KOPT-K1 (cell line): Measurements from ENCODE around the gene CLEC2B.

Source experiments
- H3K27ac ChIP-seq: fragments of 200-600 bp; sonication (generic); 2 replicates; pipeline ENCODE4 v1.5.1; 2016; ENCODE audit warnings: antibody characterized with exemption, mild to moderate bottlenecking, low read depth, low read length; ENCODE audit not compliant: poor library complexity, severe bottlenecking
- H3K36me3 ChIP-seq: fragments of 200-600 bp; sonication (generic); 2 replicates; pipeline ENCODE4 v1.5.1; 2017; ENCODE audit warnings: antibody characterized with exemption, mild to moderate bottlenecking, low read length, moderate library complexity; ENCODE audit not compliant: insufficient read depth
- H3K9me3 ChIP-seq: fragments of 200-600 bp; sonication (generic); 2 replicates; pipeline ENCODE4 v1.5.1; 2017; ENCODE audit warnings: antibody characterized with exemption, low read length, mild to moderate bottlenecking; ENCODE audit not compliant: insufficient read depth, poor library complexity, severe bottlenecking

The CLEC2B gene

GRCh38 chr12:9851927-9852326 is 17.2 kb downstream of the CLEC2B start:
- no peaks in the 10 kb centered on the region for H3K36me3 ChIP-seq
- peaks cover 10% of the 10 kb centered on the region for H3K9me3 ChIP-seq
- H3K27ac ChIP-seq, result no peak overlapping the region

- H3K27ac ChIP-seq, result no peak overlapping the region
- no peaks in the 10 kb centered on the region for H3K36me3 ChIP-seq
- peaks cover 10% of the 10 kb centered on the region for H3K9me3 ChIP-seq
Measured at GRCh38 chr12:9851050-9851449, 18.1 kb downstream of the CLEC2B start.

DNA sequence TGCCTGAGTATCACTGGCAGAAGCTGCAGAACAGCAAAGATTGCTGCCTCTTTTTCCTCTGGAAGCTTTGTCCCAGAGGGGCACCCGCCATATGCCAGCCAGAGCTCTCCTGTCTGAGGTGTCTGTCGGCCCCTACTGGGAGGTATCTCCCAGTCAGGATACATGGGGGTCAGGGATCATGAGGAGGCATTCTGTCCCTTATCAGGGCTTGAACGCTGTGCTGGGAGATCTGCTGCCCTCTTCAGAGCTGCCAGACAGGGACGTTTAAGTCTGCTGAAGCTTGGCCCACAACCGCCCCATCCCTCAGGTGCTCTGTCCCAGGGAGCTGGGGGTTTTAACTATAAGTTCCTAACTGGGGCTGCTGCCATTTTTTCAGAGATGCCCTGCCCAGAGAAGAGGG is 20.3 kb downstream of the CLEC2B start:
- Histone ChIP-seq H3K36me3 (no peaks in the 10 kb centered on the region), H3K27ac (no peak overlapping the region), H3K9me3 (peaks cover 10% of the 10 kb centered on the region)

DNA sequence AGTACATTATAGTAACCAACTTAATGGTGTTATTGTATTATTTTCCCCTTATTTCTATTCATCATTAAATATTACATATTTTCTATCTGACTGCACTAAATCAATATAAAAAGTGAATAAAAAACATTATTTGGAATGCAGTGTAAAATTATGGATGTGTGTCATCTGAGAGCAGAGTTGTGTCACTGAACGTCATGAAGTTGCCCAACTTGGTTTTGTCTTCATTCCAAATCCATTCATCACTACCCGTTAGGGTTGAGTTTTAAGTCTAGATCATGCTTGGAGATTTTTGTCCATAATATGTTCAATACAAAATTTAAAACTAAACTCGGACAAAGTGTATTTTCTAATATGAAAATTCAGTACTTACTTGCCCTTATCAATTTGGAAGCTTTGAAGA is 25.7 kb downstream of the CLEC2B start:
- H3K9me3 ChIP-seq, result peaks cover 5% of the 10 kb centered on the region
- H3K36me3 ChIP-seq, result no peaks in the 10 kb centered on the region
- no peak overlapping the region for H3K27ac ChIP-seq

DNA sequence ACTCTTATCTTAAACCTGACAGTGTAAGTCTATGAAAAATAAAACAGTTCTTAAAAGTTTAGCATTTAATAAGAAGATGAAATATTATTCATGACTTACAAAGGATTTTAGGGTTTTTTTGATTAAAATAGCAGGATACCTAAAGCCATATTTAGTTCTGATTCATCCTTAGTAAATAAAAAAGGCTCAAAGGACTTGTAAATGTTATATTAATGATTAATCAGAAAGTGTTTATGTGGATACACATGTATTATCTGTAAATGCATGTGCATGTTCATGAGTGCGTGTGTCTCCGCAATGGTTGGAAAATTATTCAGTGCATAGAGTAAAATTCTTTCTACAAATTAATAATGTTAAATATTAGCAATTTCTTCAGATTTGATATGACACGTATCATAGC is 37.4 kb downstream of the CLEC2B start:
- Histone ChIP-seq H3K9me3 (no peaks in the 10 kb centered on the region), H3K27ac (no peak overlapping the region), H3K36me3 (no peaks in the 10 kb centered on the region)

DNA sequence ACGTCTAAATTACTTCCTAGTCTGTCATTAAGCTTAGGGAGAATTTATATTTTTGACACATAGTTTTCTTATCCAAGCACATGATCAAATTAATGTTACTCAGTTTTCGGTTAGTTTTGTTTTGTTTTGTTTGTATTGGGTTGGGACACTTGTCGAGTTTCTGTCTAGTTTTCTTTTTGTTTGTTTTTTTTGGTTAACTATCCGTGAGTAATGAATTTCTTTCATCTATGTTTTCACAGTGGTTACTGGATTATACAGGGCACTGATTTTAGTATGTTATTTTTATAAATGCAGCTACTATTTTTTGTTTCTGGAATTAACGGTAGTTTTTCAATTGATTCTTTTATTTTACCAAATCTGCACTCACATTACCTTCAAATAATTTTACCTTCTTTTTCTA is 39.2 kb downstream of the CLEC2B start:
- Histone ChIP-seq H3K27ac (no peak overlapping the region), H3K36me3 (no peaks in the 10 kb centered on the region), H3K9me3 (no peaks in the 10 kb centered on the region)

DNA sequence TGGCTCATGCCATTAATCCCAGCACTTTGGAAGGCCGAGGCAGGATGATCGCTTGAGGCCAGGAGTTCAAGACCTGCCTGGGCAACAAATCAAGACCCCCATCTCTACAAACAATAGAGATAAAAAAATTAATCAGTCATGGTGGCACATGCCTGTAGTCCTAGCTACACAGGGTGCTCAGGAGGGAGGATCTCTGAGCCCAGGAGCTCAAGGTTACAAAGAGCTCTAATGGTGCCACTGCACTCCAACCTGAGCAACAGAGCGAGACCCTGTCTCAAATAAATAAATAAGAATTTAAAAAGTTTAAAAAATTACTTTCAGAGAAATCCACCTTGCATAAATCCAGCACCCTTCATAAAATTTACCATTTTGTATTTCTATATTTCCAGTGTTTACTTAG is 39.7 kb downstream of the CLEC2B start:
- Histone ChIP-seq H3K9me3 (no peaks in the 10 kb centered on the region), H3K27ac (no peak overlapping the region), H3K36me3 (no peaks in the 10 kb centered on the region)

- Histone ChIP-seq H3K9me3 (no peaks in the 10 kb centered on the region), H3K27ac (no peak within 1 kb of the TSS), H3K36me3 (no peaks in the 10 kb centered on the region)
Measured at GRCh38 chr12:9827209-9827888, 41.8 kb downstream of the CLEC2B start, which contains the start of gene KLRF1. Gene KLRF1 (plus strand): TSS chr12:9827481. CDS start chr12:9827545, 64 bp downstream.

DNA sequence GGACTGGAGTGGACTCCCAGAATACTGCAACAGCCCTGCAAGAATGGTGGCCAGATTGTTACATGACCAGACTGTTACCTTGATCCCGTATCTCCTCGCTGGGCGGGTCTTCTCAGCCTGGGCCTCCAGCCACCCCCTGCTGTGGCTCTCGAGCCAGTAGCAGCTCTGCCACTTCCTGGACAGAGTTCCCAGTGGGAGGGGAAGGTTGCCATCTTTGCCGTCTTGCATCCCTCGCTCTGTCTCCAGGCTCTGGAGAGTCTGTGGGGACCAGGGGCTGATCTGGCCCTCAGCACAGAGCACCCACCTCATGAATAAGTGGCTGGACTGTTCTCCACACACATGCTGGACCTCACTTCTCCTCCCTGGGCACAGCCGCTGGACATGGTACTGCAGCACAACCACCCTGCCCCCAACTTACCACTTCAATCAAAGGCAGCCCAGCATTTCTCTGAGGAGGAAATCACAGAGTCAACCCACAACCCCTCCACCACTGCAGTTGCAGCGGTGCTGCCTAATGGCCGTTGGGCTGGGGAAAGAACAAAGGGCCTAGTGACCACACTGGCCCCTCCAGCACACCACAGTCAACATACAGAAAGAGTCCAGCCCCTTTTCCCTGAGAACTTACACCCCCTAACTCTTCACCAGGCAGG is 48.7 kb downstream of the CLEC2B start:
- no peaks in the 10 kb centered on the region for H3K9me3 ChIP-seq
- H3K27ac ChIP-seq, result no peak overlapping the region
- H3K36me3 ChIP-seq, result no peaks in the 10 kb centered on the region

DNA sequence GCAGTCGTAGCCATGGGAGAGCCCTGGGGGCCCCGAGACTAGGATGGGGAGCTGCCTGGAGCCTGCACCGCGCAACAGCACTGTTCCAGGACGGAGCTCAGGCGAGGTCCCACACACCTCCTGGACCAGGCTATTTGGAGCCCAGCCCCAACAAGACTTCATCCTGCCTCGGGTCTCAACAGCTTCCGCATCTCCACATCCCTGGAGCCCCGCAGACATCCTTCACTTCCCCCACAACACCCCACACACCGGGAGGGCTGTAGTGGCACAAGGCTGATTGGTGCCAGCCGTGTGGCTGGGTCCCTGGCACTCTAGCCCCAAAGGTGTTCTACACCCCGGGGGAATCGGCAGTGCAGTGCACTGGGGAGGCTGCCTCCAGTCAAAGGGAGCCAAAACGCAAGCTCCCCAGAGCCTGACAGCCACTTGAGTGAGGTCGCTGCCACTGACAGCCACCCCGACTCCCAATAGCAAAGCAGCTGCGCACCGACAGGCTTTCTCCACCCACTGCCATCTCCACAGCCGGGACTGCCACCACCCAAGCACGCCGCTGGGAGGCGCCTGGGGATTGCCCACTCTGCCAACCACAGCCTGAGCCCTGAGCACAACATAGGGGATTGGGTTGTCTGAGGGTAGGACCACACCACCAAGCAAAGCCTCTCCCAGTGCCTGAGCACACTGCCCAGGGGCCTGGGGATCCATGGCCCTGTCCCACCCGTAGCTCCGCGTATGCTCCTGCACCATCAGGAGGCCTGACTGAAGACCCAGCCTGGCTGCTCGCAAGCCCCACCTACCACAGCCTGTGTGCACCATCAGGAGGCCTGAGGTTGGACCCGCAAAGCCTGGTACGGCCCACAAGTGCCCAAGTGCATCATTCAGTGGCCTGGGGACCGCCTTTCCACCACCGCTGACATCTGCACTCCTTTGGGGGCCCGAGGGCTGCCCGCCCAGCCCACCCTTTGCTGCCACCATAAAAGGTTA is 55.0 kb downstream of the CLEC2B start:
- H3K27ac ChIP-seq, result peak overlapping the region; percentile 52
- H3K36me3 ChIP-seq, result no peaks in the 10 kb centered on the region
- H3K9me3 ChIP-seq, result no peaks in the 10 kb centered on the region

- no peak overlapping the region for H3K27ac ChIP-seq
- no peaks in the 10 kb centered on the region for H3K9me3 ChIP-seq
- H3K36me3 ChIP-seq, result no peaks in the 10 kb centered on the region
Measured at GRCh38 chr12:9811621-9812020, 57.5 kb downstream of the CLEC2B start.

DNA sequence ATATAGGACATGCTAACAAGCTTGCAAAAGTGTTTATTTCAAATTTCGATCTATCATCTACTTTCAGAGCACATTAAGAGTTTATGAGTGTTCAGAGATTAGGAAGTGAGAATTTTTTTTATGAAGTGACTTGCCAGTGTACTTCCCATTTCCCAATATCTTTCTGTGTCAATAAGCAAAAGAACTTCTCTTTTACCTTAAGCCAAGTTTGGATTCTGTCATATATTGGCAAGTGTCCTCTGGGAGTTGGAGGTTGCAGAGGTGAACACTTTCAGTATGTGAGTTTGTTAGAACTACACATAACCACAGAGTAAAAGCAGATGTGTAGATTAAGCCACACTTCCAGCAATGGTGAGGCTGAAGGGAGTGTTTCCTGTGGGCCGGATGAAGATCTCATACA is 58.5 kb downstream of the CLEC2B start:
- Histone ChIP-seq H3K36me3 (no peaks in the 10 kb centered on the region), H3K9me3 (no peaks in the 10 kb centered on the region), H3K27ac (no peak overlapping the region)

DNA sequence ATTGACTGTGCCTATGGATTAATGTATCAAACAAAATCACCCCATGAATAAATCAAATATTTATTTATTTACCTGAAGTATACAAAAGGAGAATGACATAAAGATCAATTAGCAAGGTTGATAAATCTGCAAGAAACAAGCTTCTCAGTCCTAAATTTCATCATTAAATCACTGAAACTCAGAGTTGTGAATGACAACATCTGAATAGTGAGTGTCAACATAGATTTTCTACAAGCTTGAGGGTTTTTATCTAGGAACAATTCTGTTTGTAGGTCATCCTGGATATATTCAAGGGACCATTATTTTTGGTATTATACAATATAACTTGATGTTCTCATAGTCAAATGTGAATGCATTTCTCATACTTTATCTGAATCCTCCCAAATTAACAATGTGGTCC is 59.3 kb downstream of the CLEC2B start:
- Histone ChIP-seq H3K9me3 (no peaks in the 10 kb centered on the region), H3K27ac (no peak overlapping the region), H3K36me3 (no peaks in the 10 kb centered on the region)

GRCh38 chr12:9809338-9809737 is 59.8 kb downstream of the CLEC2B start:
- Histone ChIP-seq H3K27ac (no peak overlapping the region), H3K36me3 (no peaks in the 10 kb centered on the region), H3K9me3 (no peaks in the 10 kb centered on the region)

DNA sequence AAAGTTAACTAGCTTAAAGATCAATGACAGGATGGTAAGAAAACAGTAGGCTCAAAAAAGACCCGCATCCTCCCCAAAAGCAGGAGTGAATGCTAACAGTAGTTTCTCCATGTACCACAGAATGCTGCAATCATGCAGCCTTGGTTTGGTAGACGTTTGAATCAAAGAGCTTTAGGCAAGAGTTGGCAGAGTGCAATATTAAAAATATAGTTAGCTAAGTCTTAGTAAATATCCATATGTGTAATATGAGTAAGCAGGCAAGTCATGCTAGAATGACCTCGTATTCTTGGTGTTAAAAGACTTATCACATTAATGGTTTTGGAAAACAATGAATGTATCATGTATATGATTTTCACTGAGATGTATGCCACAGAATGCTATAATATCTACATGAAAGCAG is 60.6 kb downstream of the CLEC2B start:
- Histone ChIP-seq H3K9me3 (no peaks in the 10 kb centered on the region), H3K36me3 (no peaks in the 10 kb centered on the region), H3K27ac (no peak overlapping the region)
